GM21786 (cell line): ENCODE results near the gene SLAMF6.

Experiments
- ATAC-seq: cut with Tn5 transposase; IDR thresholded peaks from one replicate; pipeline ENCODE4 v1.9.1; 2021; ENCODE audit not compliant: unreplicated experiment

Gene SLAMF6

GRCh38 chr1:160437432-160438316 lies 85.4 kb downstream of the SLAMF6 start:
- ATAC-seq, result peak; percentile 75

- no peak for ATAC-seq
Observed at GRCh38 chr1:160436966-160437365, 86.1 kb downstream of the SLAMF6 start.
